Omental fat pad (tissue), 4 donors: ENCODE measurements around the gene PRKCQ. TPM values are rescaled to one million over a fixed set of nuclear protein-coding genes. Genes with fewer than 3 reads are reported as not detected.
"Not testable (repeated sequence)": the region's sequence is repeated elsewhere in the genome, so short reads cannot be mapped to it uniquely, and the experiment has no call there.

Experiments
- ATAC-seq: fragments of 150-250 bp; one replicate; pipeline ENCODE4 v1.9.1; 2016; ENCODE audit warnings: mild to moderate bottlenecking, moderate library complexity; ENCODE audit not compliant: low FRiP score
- DNase-seq: peaks from one replicate; pipeline ENCODE4 v3.0.0-alpha.2; 2019; ENCODE audit warnings: low spot score
- total RNA-seq, 4 donors: library from RNA; depleted of rRNA; stranded (reverse); fragments of >200 nt; gene quantifications; one replicate each; pipeline ENCODE4 v1.1.0, GENCODE V29; 2016
- TF ChIP-seq, protein P1 (sequence below), 3 donors: fragments of 450-650 bp; IDR thresholded peaks; one replicate each; pipeline ENCODE4 v1.5.1; 2016 to 2017; ENCODE audit warnings: antibody characterized with exemption in 3 of 3, mild to moderate bottlenecking in 3 of 3, moderate library complexity in 2 of 3

PRKCQ gene
- total RNA-seq, 4 donors from 2014 or later = 0.56 to 1.9 (median 0.86) TPM

- DNase-seq = no peak
- no peak for ATAC-seq
These were observed 103.1 kb downstream of the PRKCQ start for GRCh38 chr10:6476989-6477388.

GRCh38 chr10:6474871-6475270 is 105.2 kb downstream of the PRKCQ start:
- ATAC-seq (no peak), DNase-seq (no peak)
- TF ChIP-seq, protein P1, sequence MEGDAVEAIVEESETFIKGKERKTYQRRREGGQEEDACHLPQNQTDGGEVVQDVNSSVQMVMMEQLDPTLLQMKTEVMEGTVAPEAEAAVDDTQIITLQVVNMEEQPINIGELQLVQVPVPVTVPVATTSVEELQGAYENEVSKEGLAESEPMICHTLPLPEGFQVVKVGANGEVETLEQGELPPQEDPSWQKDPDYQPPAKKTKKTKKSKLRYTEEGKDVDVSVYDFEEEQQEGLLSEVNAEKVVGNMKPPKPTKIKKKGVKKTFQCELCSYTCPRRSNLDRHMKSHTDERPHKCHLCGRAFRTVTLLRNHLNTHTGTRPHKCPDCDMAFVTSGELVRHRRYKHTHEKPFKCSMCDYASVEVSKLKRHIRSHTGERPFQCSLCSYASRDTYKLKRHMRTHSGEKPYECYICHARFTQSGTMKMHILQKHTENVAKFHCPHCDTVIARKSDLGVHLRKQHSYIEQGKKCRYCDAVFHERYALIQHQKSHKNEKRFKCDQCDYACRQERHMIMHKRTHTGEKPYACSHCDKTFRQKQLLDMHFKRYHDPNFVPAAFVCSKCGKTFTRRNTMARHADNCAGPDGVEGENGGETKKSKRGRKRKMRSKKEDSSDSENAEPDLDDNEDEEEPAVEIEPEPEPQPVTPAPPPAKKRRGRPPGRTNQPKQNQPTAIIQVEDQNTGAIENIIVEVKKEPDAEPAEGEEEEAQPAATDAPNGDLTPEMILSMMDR (IDR thresholded peaks at IDR 0.05) = no peak

More at GRCh38 chr10:6476989-6477388, 103.1 kb downstream of the PRKCQ start:
- TF ChIP-seq, protein P1 (IDR thresholded peaks at IDR 0.05) = no peak

- ATAC-seq (no peak), DNase-seq (no peak)
- TF ChIP-seq, protein P1 (IDR thresholded peaks at IDR 0.05) = no peak
These were observed 106.1 kb downstream of the PRKCQ start for GRCh38 chr10:6473901-6474370.

- DNase-seq (no peak), ATAC-seq (no peak)
- TF ChIP-seq, protein P1 (IDR thresholded peaks at IDR 0.05) = no peak
These were observed 106.6 kb downstream of the PRKCQ start for GRCh38 chr10:6473430-6473829.

GRCh38 chr10:6472710-6473005 is 107.4 kb downstream of the PRKCQ start:
- not testable (repeated sequence) for ATAC-seq, DNase-seq

DNA sequence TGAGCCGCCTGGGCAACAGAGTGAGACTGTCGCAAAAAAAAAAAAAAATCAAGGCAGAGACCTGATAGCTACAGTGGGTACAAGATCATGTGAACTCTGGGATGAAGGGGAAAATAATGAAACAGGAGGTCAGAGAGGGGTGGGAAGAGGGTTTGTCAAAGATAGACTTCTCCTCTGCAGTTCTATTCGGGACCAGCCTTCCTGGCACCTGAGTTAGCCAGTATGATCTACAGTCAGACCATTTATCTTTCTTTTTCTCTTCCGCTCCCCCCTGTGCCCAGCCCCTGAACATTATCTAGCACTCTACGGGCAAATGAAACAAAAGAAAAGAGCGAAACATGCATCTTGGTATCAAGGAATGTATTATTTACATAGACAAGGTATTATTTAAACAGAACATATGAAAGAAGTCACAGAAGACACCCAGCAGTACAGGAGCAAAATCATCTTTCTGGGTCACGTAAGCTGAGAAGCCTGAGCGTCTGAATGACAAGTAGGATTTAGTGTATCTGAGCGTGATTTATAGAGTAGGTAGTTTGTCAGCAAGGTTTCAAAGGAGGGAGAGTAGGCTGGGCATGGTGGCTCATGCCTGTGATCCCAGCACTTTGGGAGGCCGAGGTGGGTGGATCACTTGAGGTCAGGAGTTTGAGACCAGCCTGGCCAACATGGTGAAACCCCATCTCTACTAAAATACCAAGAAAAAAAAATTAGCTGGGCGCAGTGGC is 109.0 kb downstream of the PRKCQ start:
- DNase-seq (no peak), ATAC-seq (no peak)
- TF ChIP-seq, protein P1 (IDR thresholded peaks at IDR 0.05) = no peak

DNA sequence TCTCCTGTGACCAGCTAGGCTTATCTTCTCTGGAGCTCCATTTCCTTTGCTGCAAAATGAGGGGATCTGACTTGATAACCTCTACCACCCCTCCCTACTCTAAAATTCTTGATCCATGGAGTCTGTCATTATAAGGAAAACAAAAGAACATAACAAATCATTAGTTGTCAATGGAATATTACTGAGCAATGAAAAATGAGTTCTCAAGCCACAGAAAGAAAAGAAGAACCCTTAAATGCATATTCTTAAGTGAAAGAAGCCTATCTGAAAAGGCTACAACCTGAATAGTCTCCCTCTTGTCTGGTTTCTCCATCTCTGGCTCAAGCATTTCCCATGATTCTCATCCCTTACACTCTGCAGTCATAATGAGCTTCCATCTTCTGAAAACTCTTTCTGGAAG is 110.4 kb downstream of the PRKCQ start:
- DNase-seq (no peak), ATAC-seq (no peak)
- TF ChIP-seq, protein P1 (IDR thresholded peaks at IDR 0.05) = no peak
